Sigmoid colon (tissue), 7 donors: ENCODE results near the gene ANO9. TPM values are rescaled to one million over a fixed set of nuclear protein-coding genes. Genes with fewer than 3 reads are reported as not detected.

Source experiments
- DNase-seq: peaks from one replicate; pipeline ENCODE4 v3.0.0-alpha.2; 2019
- H3K27ac ChIP-seq, 4 donors: fragments of 200-600 bp; sonication (generic); one replicate each; pipeline ENCODE4 v1.5.1; 2016 to 2019; ENCODE audit warnings: mild to moderate bottlenecking in 1 of 4
- H3K27me3 ChIP-seq, 3 donors: fragments of 200-600 bp; sonication (generic); one replicate each; pipeline ENCODE4 v1.5.1; 2019; ENCODE audit warnings: mild to moderate bottlenecking in 1 of 3
- H3K36me3 ChIP-seq, 4 donors: fragments of 200-600 bp; sonication (generic); one replicate each; pipeline ENCODE4 v1.5.1; 2016 to 2019
- H3K4me1 ChIP-seq, 4 donors: fragments of 200-600 bp; sonication (generic); one replicate each; pipeline ENCODE4 v1.5.1; 2017 to 2019
- H3K4me3 ChIP-seq, 4 donors: fragments of 200-600 bp; sonication (generic); one replicate each; pipeline ENCODE4 v1.5.1; 2017 to 2019; ENCODE audit warnings: mild to moderate bottlenecking in 2 of 4, moderate library complexity in 1 of 4
- H3K9me3 ChIP-seq, 4 donors: fragments of 200-600 bp in 3 of 4; sonication (generic) in 3 of 4; one replicate each; pipeline versions ENCODE4 v1.5.1 to v1.6.1; 2013 to 2019
- EP300 ChIP-seq, 4 donors: sonication (generic); formaldehyde crosslinking; IDR thresholded peaks; one replicate each; pipeline ENCODE4 v1.6.1; 2017; ENCODE audit warnings: antibody characterized with exemption in 4 of 4
- POLR2A ChIP-seq, 2 donors: fragments of 450-650 bp; IDR thresholded peaks; one replicate each; pipeline ENCODE4 v1.6.1; 2016; ENCODE audit warnings: antibody characterized with exemption in 2 of 2, mild to moderate bottlenecking in 2 of 2, moderate library complexity in 2 of 2
- POLR2AphosphoS5 ChIP-seq, 4 donors: sonication (generic); formaldehyde crosslinking; IDR thresholded peaks; one replicate each; pipeline ENCODE4 v1.6.1; 2017; ENCODE audit warnings: antibody characterized with exemption in 4 of 4
- WGBS, 2 donors: extraction: QIAGEN DNeasy Blood & Tissue Kit; methylation state at CpG; one replicate each; pipeline ENCODE4 v1.1.7; 2013; 5-methylcytosine and 5-hydroxymethylcytosine counted together
- intact Hi-C: fragments of 100-400 bp; cut with DNase I; formaldehyde crosslinking; loops from one replicate; pipeline ENCODE4 v1.15.1; 2023
- polyA plus RNA-seq, 3 donors: library from polyadenylated mRNA; stranded (reverse); fragments of 200-250 nt; gene quantifications; one replicate each; pipeline ENCODE4 v1.2.3, GENCODE V29; 2013
- total RNA-seq, 4 donors: library from RNA; depleted of rRNA; stranded (reverse); fragments of >200 nt; gene quantifications; one replicate each; pipeline ENCODE4 v1.1.0, GENCODE V29; 2016
- TF ChIP-seq, protein P1 (sequence below), 4 experiments: fragments of 450-650 bp in 3 of 4; fragments of 200-600 bp in 1 of 4; IDR thresholded peaks; one replicate each; pipeline ENCODE4 v1.5.1; 2016 to 2019; ENCODE audit warnings: antibody characterized with exemption in 4 of 4, mild to moderate bottlenecking in 3 of 4, moderate library complexity in 2 of 4
- donor health status: healthy with polysubstance abuse.
- donor health status: Bipolar disorder and iron deficiency.
- donor health status: healthy.

Gene ANO9
- total and polyA plus RNA-seq, 7 donors = 0.14 to 123 (median 2.5) TPM

DNA sequence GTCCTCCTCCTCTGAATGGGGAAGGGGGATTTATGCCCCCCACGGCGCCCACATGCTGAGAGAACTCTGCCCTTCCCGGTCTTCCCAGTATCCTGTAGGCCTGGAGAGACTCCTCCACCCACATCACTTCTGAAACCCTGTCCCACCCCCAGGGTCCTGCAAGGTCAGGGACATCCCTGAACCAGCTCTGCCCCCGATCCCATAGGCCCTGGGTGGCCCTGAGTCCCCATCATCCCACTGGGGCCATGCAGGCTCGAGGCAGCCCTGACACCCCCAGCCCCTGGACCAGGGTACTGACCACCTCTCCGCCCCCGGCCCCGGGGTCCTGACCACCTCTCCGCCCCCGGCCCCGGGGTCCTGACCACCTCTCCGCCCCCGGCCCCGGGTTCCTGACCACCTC lies 60.8 kb downstream of the ANO9 start:
- Histone ChIP-seq H3K4me3 (no peak overlapping the region), H3K27me3 (peaks cover 0 to 3% (median 0%) of the 10 kb centered on the region in 3 donors), H3K4me1 (no peaks in the 10 kb centered on the region), H3K27ac (no peak overlapping the region), H3K36me3 (no peaks in the 10 kb centered on the region), H3K9me3 (no peaks in the 10 kb centered on the region)
- DNase-seq = no peak
- 91 to 94% methylated on average over 14 of the region's 14 CpGs for WGBS, 2 donors
- intact Hi-C loops = no loop called here
- TF ChIP-seq EP300 (IDR thresholded peaks at IDR 0.05) (no peak), POLR2A (IDR thresholded peaks at IDR 0.05) (no peak), POLR2AphosphoS5 (IDR thresholded peaks at IDR 0.05) (no peak)
- TF ChIP-seq, protein P1, sequence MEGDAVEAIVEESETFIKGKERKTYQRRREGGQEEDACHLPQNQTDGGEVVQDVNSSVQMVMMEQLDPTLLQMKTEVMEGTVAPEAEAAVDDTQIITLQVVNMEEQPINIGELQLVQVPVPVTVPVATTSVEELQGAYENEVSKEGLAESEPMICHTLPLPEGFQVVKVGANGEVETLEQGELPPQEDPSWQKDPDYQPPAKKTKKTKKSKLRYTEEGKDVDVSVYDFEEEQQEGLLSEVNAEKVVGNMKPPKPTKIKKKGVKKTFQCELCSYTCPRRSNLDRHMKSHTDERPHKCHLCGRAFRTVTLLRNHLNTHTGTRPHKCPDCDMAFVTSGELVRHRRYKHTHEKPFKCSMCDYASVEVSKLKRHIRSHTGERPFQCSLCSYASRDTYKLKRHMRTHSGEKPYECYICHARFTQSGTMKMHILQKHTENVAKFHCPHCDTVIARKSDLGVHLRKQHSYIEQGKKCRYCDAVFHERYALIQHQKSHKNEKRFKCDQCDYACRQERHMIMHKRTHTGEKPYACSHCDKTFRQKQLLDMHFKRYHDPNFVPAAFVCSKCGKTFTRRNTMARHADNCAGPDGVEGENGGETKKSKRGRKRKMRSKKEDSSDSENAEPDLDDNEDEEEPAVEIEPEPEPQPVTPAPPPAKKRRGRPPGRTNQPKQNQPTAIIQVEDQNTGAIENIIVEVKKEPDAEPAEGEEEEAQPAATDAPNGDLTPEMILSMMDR (IDR thresholded peaks at IDR 0.05) = no peak

DNA sequence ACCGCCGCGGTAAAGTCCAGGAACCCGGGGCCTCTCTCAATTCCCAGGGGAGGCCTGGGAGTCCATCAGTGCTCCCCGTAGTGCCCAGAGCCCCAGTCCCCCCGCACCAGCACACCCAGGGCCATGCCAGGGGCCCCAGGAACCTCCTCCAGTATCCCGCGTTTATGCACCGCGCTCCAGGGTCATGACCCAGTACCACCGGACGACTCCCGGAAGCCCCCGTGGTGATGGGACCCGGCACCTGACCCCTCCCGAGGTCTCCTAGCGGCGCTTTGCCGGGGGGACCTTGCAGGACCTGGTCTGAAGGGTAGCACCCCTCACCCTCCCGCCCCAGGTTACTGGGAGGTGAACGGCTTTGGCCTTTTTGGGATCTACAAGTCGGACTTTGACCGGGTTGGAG lies 61.3 kb downstream of the ANO9 start:
- no peak for DNase-seq
- TF ChIP-seq POLR2A (IDR thresholded peaks at IDR 0.05) (no peak), EP300 (IDR thresholded peaks at IDR 0.05) (no peak), POLR2AphosphoS5 (IDR thresholded peaks at IDR 0.05) (no peak)
- TF ChIP-seq, protein P1 (IDR thresholded peaks at IDR 0.05) = no peak
- Histone ChIP-seq H3K36me3 (no peaks in the 10 kb centered on the region), H3K27ac (no peak overlapping the region), H3K9me3 (no peaks in the 10 kb centered on the region), H3K4me3 (no peak overlapping the region), H3K27me3 (peaks cover 0 to 3% (median 0%) of the 10 kb centered on the region in 3 donors), H3K4me1 (no peaks in the 10 kb centered on the region)
- 87 to 93% methylated on average over 23 of the region's 23 CpGs for WGBS, 2 donors
- intact Hi-C loops = no loop called here

- Histone ChIP-seq H3K4me1 (no peaks in the 10 kb centered on the region), H3K36me3 (no peaks in the 10 kb centered on the region), H3K4me3 (no peak overlapping the region), H3K27me3 (peaks cover 0 to 3% (median 0%) of the 10 kb centered on the region in 3 donors), H3K27ac (no peak overlapping the region), H3K9me3 (no peaks in the 10 kb centered on the region)
- intact Hi-C loops = no loop called here
- TF ChIP-seq POLR2A (IDR thresholded peaks at IDR 0.05) (no peak), POLR2AphosphoS5 (IDR thresholded peaks at IDR 0.05) (no peak), EP300 (IDR thresholded peaks at IDR 0.05) (no peak)
- TF ChIP-seq, protein P1 (IDR thresholded peaks at IDR 0.05) = no peak
- WGBS, 2 donors = 91 to 96% methylated on average over 35 of the region's 35 CpGs
- no peak for DNase-seq
Observed at GRCh38 chr11:380095-380480, 61.7 kb downstream of the ANO9 start.

GRCh38 chr11:379205-380094 lies 62.4 kb downstream of the ANO9 start:
- Histone ChIP-seq H3K27ac (no peak overlapping the region), H3K4me1 (no peaks in the 10 kb centered on the region), H3K36me3 (no peaks in the 10 kb centered on the region), H3K9me3 (no peaks in the 10 kb centered on the region), H3K27me3 (peaks cover 0 to 3% (median 0%) of the 10 kb centered on the region in 3 donors), H3K4me3 (no peak overlapping the region)
- intact Hi-C loops = no loop called here
- WGBS, 2 donors = 94% methylated on average over 87 of the region's 87 CpGs
- DNase-seq = no peak
- TF ChIP-seq POLR2A (IDR thresholded peaks at IDR 0.05) = no peak
- TF ChIP-seq POLR2AphosphoS5 (IDR thresholded peaks at IDR 0.05) = no peak
- TF ChIP-seq, protein P1 (IDR thresholded peaks at IDR 0.05) = no peak
- no peak for TF ChIP-seq EP300 (IDR thresholded peaks at IDR 0.05)
